HG03066 (cell line): ENCODE measurements around the gene YPEL3.

Experiments used
- ATAC-seq: cut with Tn5 transposase; IDR thresholded peaks from one replicate; pipeline ENCODE4 v1.9.1; 2021; ENCODE audit warnings: low read depth; ENCODE audit not compliant: unreplicated experiment

YPEL3 gene

GRCh38 chr16:30091474-30092372 is 4.3 kb downstream of the YPEL3 start, which contains the start of gene TBX6:
TBX6 (minus strand) TSS chr16:30091924; CDS start chr16:30091193, 731 bp downstream.
- peak; percentile 59 for ATAC-seq

- ATAC-seq: no peak
These were observed 5.2 kb downstream of the YPEL3 start for GRCh38 chr16:30090610-30091331.

GRCh38 chr16:30088832-30089624 is 7.0 kb downstream of the YPEL3 start:
- ATAC-seq: no peak

DNA sequence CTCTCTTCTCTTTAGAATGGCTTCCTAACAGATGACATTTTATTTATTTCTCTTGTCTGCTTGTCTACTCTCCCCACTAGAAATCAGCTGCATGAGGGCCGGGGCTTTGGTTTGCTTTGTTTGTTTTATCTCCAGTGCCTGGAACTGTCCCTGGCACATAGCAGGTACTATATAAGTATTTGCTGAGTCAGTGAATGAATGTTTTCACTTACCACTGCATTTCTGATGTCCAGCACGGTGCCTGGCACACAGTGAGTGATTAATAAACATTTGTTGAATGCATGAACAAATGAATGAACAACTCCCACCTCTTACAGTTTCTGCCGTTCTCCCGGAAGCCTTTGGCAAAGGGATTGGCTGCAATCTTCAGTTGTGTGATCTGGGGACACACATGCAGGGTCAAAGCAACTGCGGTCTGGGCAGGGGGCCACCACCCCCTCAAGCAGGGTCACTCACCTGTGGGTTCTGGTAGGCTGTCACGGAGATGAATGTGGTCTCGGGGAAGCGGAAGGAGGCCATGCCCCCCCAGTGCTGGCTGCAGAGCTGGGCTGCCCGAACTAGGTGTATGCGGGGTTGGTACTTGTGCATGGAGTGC is 7.7 kb downstream of the YPEL3 start:
- ATAC-seq: no peak

DNA sequence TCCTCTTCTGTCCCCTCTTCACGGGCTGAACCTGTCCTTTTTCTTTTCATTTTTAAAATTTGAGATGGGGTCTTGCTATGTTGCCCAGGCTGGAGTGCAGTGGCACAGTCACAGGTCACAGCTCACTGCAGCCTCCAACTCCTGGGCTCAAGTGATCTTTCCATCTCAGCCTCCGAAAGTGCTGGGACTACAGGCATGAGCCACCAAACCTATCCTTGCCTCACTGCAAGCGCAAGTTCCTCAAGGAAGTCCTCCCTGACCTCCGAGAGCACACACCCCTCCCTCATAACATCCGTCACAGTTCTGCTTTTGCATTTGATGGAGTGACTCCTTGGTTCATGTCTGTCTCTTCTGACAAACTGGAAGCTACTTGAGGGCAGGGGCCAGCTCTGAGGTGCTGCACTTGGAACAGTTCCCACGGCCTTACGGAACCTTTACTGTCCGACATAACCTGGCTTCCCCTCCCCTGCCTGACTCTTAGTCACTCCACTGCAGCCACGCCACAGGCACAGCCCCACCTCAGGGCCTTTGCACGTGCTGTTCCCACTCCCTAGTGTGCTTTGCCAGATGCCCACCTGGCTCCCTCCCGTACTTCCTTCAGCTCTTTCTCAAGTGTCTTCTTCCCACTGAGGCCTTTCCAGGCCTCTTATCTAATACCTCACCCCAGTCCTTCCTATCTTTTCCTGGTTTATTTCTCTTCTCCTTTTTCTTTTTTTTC is 8.7 kb downstream of the YPEL3 start:
- ATAC-seq: no peak

DNA sequence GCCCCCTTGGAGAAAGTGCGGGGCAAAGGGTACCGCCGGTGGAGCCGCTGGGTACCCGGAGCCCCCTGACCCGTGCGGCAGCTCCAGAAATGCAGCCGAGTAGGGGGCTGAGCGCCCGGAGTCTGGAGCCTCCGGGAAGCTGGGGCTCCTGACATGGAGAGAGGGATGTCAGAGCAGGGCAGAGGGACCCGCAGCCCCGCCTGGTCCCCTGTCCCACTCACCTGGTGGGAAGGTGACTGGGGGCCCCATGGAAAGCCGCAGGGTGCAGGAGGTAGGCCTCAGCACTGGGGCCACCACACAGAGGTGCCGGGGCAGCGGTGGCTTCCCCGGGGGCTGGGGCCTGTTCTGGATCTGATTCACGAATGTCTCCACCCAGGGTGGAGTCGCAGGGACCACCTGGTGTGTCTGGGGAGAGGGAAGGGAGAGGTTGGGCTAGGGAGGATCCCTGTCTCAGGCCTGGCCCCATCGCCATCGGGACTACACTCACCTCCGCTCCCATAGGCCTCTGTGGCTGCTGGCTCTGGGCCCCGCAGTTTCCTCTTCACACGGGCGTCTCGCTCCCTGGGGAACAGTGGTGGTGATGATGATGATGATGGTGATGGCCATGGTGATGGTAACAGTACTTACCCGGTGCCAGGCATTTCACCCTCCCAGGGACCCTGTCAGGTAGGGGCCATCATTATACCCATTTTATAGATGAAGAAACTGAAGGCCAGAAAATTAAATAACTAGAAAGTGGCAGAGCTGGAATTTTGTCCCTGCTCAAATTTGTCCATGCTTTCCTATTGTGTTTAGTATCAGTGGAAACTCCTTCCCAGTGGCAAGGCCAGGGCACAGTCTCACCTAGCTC is 9.5 kb downstream of the YPEL3 start:
- ATAC-seq: no peak

DNA sequence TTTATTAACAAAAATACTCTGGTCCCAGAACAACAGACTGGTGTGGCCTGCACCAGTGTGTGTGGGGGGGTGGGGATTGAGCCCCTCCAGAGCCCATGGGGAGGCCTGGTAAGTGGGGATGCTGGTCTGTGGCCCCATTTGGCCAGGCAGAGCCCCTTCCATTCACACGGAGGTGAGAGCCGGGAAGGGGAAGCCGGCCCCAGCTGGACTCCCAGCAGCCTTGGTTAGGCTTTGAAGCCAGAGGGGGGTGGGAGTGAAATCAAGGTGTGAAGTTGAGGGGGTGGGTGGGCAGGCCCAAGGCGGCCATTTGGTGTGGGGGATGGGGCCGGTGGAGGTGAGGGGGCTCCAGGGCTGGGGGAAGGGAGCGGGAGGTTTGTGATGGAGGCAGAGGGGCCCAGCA is 10.2 kb downstream of the YPEL3 start:
- ATAC-seq: no peak

DNA sequence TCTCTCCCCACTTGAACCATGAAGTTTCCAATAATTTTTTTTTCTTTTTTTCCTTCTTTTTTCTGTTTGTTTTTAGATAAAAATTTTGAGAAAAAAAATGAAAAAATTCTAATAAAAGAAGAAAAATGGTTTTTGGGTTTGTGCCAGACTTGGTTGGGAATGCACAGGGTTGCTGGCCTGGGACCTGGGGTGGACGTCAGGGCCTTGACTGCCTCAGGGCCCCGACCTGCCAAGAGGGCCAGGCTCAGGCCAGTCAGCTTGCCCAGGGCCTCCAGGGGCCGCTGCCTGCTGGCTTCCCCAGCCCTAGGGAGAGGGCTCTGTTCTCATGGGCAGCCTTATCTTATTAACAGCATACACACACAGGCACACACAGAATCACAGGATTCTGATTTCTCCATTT is 10.8 kb downstream of the YPEL3 start:
- ATAC-seq: no peak

GRCh38 chr16:30084816-30085159 is 11.2 kb downstream of the YPEL3 start:
- no peak for ATAC-seq

GRCh38 chr16:30084096-30084815 is 11.8 kb downstream of the YPEL3 start:
- ATAC-seq: no peak

DNA sequence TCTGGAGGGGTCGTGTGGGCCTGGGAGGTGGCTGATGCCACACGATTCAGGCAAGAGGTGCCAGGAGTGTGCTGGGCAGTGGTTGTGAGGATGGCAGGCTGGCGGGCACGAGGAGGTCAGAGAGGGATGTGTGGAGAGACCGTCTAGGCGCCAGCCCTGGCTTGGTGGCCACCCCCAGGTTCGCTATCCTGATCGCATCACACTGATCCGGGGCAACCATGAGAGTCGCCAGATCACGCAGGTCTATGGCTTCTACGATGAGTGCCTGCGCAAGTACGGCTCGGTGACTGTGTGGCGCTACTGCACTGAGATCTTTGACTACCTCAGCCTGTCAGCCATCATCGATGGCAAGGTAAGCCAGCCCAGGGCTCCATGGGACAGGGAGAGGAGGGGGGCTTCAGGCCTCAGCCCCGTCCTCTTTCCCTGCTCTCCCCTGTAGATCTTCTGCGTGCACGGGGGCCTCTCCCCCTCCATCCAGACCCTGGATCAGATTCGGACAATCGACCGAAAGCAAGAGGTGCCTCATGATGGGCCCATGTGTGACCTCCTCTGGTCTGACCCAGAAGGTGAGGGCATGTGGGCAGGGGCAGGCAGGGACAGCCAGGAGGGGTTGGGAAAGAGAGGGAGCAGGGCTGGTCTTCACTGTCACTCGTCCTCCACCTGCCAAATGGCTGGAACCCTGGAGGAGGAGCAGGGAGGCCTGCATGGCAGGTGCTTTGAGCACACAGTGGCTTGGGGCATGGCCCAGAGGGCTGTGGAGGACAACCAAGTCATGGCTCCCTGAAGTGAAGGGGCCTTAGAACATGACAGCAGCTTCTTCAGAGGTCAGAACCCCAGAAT is 12.6 kb downstream of the YPEL3 start:
- ATAC-seq: no peak

GRCh38 chr16:30082545-30083090 is 13.4 kb downstream of the YPEL3 start:
- no peak for ATAC-seq

DNA sequence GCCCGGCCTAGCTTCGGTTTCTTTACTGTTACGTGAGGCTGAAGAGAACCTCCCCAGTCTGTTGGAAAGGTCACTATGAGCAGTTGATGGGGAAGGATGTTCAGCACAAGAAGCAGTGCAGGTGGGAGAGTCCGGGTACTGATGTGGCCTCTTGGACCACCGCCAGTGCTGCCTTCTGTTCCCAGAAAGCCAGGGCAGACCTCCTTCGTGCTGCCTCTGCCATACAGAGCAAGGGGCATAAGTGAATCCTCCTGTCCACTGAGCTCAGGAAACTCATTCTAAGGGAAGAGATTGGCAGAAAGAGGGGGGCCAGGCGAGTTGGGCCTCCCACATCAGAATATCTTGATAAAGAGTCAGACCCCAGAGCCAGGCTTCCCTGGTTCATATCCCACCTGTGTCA is 16.5 kb downstream of the YPEL3 start:
- ATAC-seq: no peak

GRCh38 chr16:30078744-30079143 is 17.3 kb downstream of the YPEL3 start:
- no peak for ATAC-seq

DNA sequence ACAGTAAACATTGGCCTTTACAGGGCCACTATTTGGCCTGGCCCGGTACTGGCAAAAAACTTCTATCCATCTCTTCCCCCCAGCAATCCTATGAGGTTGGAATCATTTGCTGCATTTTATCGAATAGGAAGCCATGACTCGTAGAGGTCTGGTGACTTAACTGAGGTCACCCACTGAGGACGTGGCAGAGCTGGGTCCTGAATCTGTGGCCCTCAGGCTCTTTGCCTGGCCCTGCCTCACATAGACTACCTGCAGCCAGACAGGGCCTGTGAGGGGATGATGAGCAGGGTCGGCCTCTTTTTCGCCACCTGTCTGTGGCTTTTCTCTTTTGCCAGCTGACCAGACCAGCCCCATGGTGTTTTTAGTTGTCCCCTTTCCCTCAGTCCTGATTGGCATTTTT is 18.4 kb downstream of the YPEL3 start:
- no peak for ATAC-seq

- ATAC-seq: peak; percentile 29
These were observed 19.7 kb downstream of the YPEL3 start for GRCh38 chr16:30076276-30076791.
